Measurements from ENCODE around the gene ENPP7.
"Not testable (repeated sequence)": the region's sequence is repeated elsewhere in the genome, so short reads cannot be mapped to it uniquely, and the experiment has no call there.

ENPP7 gene

GRCh38 chr17:79749156-79749815 is 18.5 kb downstream of the ENPP7 start:
- no peak for DNase-seq (ENCODE audit: low spot score)

DNA sequence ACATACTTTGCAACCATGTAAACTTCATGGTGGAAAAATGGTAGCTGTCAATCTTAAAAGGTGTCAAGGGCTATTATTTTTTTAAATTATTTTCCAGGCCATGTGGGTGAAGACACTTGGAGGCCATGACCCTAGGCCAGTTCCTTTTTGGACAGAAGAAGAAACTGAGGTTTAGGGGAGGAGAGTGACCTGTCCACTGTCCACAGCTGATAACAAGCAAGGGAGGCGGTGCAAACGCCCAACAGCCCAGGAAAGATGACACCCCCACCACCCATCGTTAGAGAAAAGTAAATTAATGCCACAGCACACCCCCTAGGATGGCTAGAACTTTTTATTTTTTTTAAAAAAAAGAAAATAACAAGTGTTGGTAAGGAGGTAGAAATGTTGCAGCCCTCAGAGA is 19.2 kb downstream of the ENPP7 start:
- no peak for DNase-seq (ENCODE audit: low spot score)

DNA sequence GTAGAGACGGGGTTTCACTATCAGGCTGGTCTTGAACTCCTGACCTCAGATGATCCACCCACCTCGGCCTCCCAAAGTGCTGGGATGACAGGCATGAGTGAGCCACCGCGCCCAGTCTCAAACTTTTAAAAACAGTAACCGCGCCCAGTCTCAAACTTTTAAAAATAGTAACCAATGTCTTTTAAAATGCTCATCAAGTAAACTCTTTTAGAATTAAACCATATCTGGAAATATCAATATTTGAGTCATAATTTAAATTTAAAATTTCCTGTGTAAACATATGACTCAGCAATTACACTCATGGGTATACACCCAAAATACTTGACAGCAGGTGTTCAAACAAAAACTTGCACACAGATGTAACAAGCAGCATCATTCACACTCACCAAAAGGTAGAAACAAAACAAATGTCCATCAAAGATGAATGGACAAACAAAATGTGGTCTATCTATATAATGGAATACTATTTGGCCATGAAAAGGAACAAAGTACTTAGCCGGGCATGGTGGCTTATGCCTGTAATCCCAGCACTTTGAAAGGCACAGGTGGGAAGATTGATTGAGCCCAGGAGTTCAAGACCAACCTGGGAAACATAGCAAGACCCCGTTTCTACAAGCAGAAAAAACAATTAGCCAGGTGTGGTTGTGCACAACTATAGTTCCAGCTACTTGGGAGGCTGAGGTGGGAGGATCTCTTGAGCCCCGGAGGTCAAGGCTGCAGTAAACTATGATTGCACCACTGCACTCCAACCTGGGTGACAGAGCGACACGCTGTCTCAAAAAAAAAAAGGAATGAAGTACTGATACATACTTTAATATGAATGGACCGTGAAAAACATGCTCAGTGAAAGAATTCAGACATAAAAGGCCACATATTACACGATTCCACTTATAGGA is 20.2 kb downstream of the ENPP7 start:
- DNase-seq (ENCODE audit: low spot score): no peak

DNA sequence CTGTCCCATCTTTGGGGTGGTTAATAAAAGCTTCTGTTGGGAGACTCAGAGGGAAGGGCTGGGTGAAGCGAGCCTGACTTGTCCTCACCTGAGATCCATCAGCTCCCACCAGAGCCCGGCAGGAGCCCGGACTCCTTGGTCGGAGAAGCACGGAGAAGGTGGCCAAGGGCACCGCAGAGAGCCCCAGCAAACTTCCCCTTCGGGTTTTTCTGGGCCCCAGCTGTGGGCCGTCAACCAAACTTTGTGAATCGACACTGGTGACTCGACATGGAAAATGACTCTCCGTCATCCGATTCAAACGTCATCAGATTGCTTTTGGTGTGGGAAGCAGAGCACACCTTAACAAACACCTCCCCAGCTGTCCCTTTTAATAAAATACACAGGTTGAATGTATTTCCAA is 21.4 kb downstream of the ENPP7 start:
- DNase-seq (ENCODE audit: low spot score): no peak

DNA sequence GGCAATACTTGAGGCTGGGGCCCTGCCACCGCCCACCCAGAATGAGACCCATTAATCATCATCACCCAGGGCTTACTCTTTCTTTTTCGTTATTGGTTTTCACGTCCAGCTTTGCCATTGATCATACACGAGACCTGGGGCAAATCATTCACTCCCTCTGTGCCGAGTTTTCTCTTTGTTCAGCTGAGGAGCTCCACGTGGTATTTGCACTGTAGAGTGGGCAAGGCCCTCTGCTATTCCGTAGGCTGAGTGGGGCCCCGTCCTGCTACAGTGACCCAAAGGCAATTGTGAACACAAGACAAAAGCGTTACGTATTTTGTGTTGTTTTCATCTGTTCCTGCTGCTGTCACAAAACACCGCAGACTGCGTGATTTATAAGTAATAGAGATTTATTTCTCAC is 23.6 kb downstream of the ENPP7 start:
- no peak for DNase-seq (ENCODE audit: low spot score)

DNA sequence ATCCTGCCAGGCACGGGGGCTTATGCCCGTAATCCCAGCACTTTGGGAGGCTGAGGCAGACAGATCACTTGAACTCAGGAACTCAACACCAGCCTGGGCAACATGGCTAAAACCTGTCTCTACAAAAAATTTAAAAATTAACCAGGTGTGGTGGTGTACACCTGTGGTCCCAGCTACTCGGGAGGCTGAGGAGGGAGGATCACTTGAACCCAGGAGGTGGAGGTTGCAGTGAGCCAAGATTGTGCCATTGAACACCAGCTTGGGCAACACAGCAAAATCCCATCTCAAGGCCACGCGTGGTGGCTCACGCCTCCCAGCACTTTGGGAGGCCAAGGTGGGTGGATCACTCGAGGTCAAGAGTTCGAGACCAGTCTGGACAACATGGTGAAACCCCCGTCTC is 24.2 kb downstream of the ENPP7 start:
- not testable (repeated sequence) for DNase-seq (ENCODE audit: low spot score)

GRCh38 chr17:79755591-79755990 is 24.8 kb downstream of the ENPP7 start:
- DNase-seq (ENCODE audit: low spot score): no peak

DNA sequence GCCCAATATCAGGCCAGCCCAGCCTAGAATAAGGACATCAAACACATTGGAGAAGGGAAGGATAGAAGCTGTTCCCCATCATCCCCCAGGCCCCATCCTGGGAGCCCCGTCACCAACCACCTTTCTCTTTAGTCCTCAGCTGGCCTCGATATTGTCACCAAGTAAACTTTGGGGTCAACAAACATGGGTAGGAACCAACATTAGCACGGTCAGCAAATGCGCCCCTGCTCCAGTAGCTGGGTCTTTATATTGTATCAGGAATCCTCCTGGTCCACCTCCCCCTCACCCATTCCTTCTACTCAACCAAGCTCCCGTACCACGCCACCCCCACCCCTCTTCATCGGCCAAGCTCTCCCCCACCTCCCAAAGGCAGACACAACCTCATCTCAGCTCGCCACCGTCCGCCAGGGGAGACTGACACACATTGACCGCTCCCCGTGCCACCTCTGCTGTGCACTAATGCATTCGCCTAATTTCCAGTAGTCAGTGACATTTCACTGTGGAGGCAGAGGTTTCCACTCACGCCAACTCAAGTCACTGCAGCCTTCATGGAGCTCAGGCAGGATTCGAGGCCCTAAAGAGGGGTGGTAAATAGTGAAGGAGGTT is 26.5 kb downstream of the ENPP7 start:
- no peak for DNase-seq (ENCODE audit: low spot score)

- DNase-seq (ENCODE audit: low spot score): no peak
These were observed 27.5 kb downstream of the ENPP7 start for GRCh38 chr17:79758271-79758670.

GRCh38 chr17:79760197-79760906 is 29.6 kb downstream of the ENPP7 start:
- DNase-seq (ENCODE audit: low spot score): no peak

- DNase-seq (ENCODE audit: low spot score): no peak
These were observed 31.3 kb downstream of the ENPP7 start for GRCh38 chr17:79761894-79762589.

- DNase-seq (ENCODE audit: low spot score): no peak
These were observed 35.0 kb downstream of the ENPP7 start for GRCh38 chr17:79765708-79766107.

GRCh38 chr17:79769570-79770506 is 39.1 kb downstream of the ENPP7 start:
- DNase-seq (ENCODE audit: low spot score): no peak

- DNase-seq (ENCODE audit: low spot score): no peak
These were observed 40.5 kb downstream of the ENPP7 start for GRCh38 chr17:79771276-79771675.

DNA sequence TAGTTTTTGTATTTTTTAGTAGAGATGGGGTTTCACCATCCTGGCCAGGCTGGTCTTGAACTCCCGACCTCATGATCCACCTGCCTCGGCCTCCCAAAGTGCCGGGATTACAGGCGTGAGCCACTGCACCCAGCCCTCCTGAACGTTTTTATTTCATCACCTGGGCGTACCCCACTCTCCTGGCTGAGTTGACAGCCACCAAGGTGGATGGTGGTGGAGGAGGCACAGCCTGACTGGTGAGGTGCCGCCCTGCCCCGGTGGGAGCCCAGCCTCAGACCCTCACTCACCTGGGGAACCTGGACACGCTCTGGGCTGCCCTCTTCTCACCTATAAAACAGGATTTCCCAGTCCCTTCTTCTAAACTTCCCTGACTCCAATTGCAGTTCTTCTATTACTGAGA is 42.0 kb downstream of the ENPP7 start:
- DNase-seq (ENCODE audit: low spot score): not testable (repeated sequence)

GRCh38 chr17:79774561-79774975 is 43.8 kb downstream of the ENPP7 start:
- DNase-seq (ENCODE audit: low spot score): no peak

DNA sequence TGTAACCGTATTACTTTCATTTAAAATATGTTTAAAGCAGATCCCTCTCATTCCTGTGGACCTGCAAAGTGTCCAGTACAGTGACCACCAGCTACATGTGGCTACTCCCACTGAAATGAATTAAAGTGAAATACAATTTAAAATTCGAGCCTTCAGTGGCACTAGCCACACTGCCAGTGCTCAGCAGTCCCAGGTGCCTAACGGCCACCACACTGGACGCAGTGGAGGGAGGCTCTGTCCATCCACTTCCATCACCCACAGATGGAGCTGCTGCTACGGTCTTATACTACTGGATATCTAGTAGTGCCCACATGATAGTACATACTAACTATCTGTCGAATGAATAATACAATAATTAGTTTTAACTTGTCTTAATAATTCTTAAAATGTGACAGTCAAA is 44.9 kb downstream of the ENPP7 start:
- no peak for DNase-seq (ENCODE audit: low spot score)

DNA sequence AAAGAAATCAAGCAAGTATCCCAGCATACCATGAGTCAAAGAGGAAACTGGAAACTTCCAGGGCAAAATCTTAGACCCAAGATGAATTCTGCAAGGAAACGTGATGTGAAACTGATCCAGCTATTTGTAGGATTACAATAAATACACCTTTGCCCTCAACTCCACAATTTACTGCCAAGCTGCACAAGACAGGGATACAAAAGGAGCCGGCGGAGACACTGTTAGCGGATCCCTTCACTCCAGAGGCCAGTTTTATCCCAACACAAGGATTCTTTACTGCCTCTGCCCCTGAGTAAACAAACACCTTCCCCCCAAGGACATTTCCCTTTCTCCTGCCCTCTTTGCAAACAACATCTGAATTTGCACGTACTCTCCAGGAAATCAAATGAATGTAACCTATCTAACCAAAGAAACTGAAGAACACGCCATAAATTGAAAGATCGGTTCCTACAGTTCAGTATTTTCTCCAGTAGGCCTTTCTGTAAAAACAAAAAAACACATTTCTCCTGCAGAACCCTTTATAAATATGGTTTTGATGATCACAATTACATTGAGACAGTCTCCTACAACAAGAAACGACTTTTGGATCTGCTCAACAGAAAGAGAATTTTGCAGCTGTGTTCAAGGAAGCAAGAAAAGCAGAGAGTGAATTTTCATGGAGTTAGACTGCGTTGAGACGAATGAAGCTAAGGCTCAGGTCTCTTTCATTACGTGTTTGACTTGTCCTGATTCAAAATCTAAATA is 45.8 kb downstream of the ENPP7 start:
- no peak for DNase-seq (ENCODE audit: low spot score)

- no peak for DNase-seq (ENCODE audit: low spot score)
These were observed 46.6 kb downstream of the ENPP7 start for GRCh38 chr17:79777120-79777893.

Measured in hematopoietic multipotent progenitor cell treated with erythropoietin and hydrocortisone succinate and interleukin-3 and kit ligand, for 17 days (in vitro differentiated cells).